PC-3 (cell line): ENCODE measurements around the gene CHCHD10. TPM values are rescaled to one million over a fixed set of nuclear protein-coding genes. Genes with fewer than 3 reads are reported as not detected.

ENCODE experiments used
- ATAC-seq: fragments of 200-7000 bp; cut with Tn5 transposase; 2 replicates; pipeline ENCODE4 v1.9.1; 2020; ENCODE audit warnings: mild to moderate bottlenecking, moderate library complexity
- BruUV-seq: library from RNA; stranded (reverse); fragments of 400-500 nt; replicated peaks from 2 replicates; lab custom pipeline; 2021; lab: Mats Ljungman, UMichigan
- CTCF ChIA-PET: fragments of 300-600 bp; sonication (Branson Sonifier 250); formaldehyde crosslinking; loops from one replicate; lab custom pipeline; 2022; ENCODE audit warnings: antibody characterized with exemption; lab: Charles Lee
- POLR2A ChIA-PET: fragments of 300-600 bp; sonication (Branson Sonifier 250); formaldehyde crosslinking; loops from one replicate; lab custom pipeline; 2022; ENCODE audit warnings: antibody characterized with exemption; ENCODE audit not compliant: unreplicated experiment; lab: Charles Lee
- DNase-seq: peaks from one replicate; pipeline ENCODE4 v3.0.0-alpha.2; 2015
- H2AFZ ChIP-seq: fragments of 300-600 bp; sonication (generic); 2 replicates; pipeline ENCODE4 v1.6.0; 2016; ENCODE audit warnings: antibody characterized with exemption, low read length
- H3F3A ChIP-seq: fragments of 300-600 bp; sonication (generic); one replicate; pipeline ENCODE4 v1.6.0; 2017; ENCODE audit warnings: antibody characterized with exemption, low read length, control low read depth, mild to moderate bottlenecking; ENCODE audit not compliant: unreplicated experiment
- H3K27ac ChIP-seq: fragments of 300-600 bp; sonication (generic); 2 replicates; pipeline ENCODE4 v1.5.1; 2016; ENCODE audit warnings: mild to moderate bottlenecking, low read length
- H3K27me3 ChIP-seq: fragments of 300-600 bp; sonication (generic); 2 replicates; pipeline ENCODE4 v1.6.1; 2016; ENCODE audit warnings: low read length, mixed read lengths
- H3K36me3 ChIP-seq: fragments of 300-600 bp; sonication (generic); 2 replicates; pipeline ENCODE4 v1.6.1; 2016; ENCODE audit warnings: low read depth, mixed run types, low read length, mixed read lengths
- H3K4me1 ChIP-seq: fragments of 300-600 bp; sonication (generic); 2 replicates; pipeline ENCODE4 v1.5.1; 2016; ENCODE audit warnings: low read length; ENCODE audit not compliant: insufficient read depth
- H3K4me2 ChIP-seq: fragments of 300-600 bp; sonication (generic); 2 replicates; pipeline ENCODE4 v1.6.0; 2016; ENCODE audit warnings: low read length
- H3K4me3 ChIP-seq: fragments of 300-600 bp; sonication (generic); 2 replicates; pipeline ENCODE4 v1.5.1; 2016; ENCODE audit warnings: mild to moderate bottlenecking, low read length, mixed read lengths
- H3K79me2 ChIP-seq: fragments of 300-600 bp; sonication (generic); 2 replicates; pipeline ENCODE4 v1.6.1; 2017; ENCODE audit warnings: low read length, mixed read lengths
- H3K9ac ChIP-seq: fragments of 300-600 bp; sonication (generic); 2 replicates; pipeline ENCODE4 v1.6.0; 2016; ENCODE audit warnings: mild to moderate bottlenecking, low read length
- H3K9me2 ChIP-seq: fragments of 300-600 bp; sonication (generic); replicated peaks from 2 replicates; pipeline ENCODE4 v1.6.1; 2016; ENCODE audit warnings: mixed run types, low read length, mixed read lengths
- H3K9me3 ChIP-seq: fragments of 300-600 bp; sonication (generic); 2 replicates; pipeline ENCODE4 v1.6.1; 2016; ENCODE audit warnings: low read length, mixed read lengths
- H4K20me1 ChIP-seq: fragments of 300-600 bp; sonication (generic); 2 replicates; pipeline ENCODE4 v1.6.1; 2016; ENCODE audit warnings: low read length, mixed read lengths
- CTCF ChIP-seq: fragments of 300-600 bp; sonication (generic); conservative IDR thresholded peaks from 2 replicates; pipeline ENCODE4 v1.5.1; 2017; ENCODE audit warnings: antibody characterized with exemption, low read depth, mild to moderate bottlenecking, low read length
- EZH2 ChIP-seq: fragments of 300-600 bp; sonication (generic); IDR thresholded peaks from one replicate; pipeline ENCODE4 v1.6.1; 2017; ENCODE audit warnings: antibody characterized with exemption, mild to moderate bottlenecking, low read length; ENCODE audit not compliant: unreplicated experiment
- EZH2phosphoT487 ChIP-seq: fragments of 300-600 bp; sonication (generic); IDR thresholded peaks from 2 replicates; pipeline ENCODE4 v1.6.1; 2018; ENCODE audit warnings: mild to moderate bottlenecking, antibody characterized with exemption, low read length, borderline replicate concordance
- intact Hi-C: fragments of 100-400 bp; cut with micrococcal nuclease; formaldehyde crosslinking; loops from 2 replicates; pipeline ENCODE4 v1.9.0; 2023
- total RNA-seq: library from RNA; depleted of rRNA; stranded (reverse); fragments of >200 nt; gene quantifications from 2 replicates; pipeline ENCODE4 v1.2.3, GENCODE V29; 2014

CHCHD10 gene
- total RNA-seq, 1 experiment from 2014 or later, result 98.1 TPM

GRCh38 chr22:23816156-23816976 lies 48.6 kb upstream of the CHCHD10 start:
- ATAC-seq, result no peak
- CTCF ChIA-PET, result no interaction called here

GRCh38 chr22:23815541-23816155 lies 47.9 kb upstream of the CHCHD10 start:
- Histone ChIP-seq H4K20me1 (no peaks in the 10 kb centered on the region), H2AFZ (no peak overlapping the region), H3K36me3 (peaks cover 7% of the 10 kb centered on the region; the same call in 1 of the 2 replicates), H3K9me2 (no peaks in the 10 kb centered on the region), H3K4me2 (no peak overlapping the region), H3K9ac (no peak overlapping the region), H3K27ac (no peak overlapping the region), H3K4me3 (no peak overlapping the region), H3K9me3 (no peaks in the 10 kb centered on the region), H3K79me2 (no peaks in the 10 kb centered on the region), H3K4me1 (no peaks in the 10 kb centered on the region), H3F3A (no peaks in the 10 kb centered on the region), H3K27me3 (no peaks in the 10 kb centered on the region)
- DNase-seq (no peak), ATAC-seq (no peak)
- POLR2A ChIA-PET, result no interaction called here
- TF ChIP-seq EZH2phosphoT487 (no peak), CTCF (no peak), EZH2 (no peak)
- CTCF ChIA-PET, result no interaction called here
- intact Hi-C loops, result no loop called here
- no TSS peak for BruUV-seq

More at GRCh38 chr22:23816156-23816976, 48.6 kb upstream of the CHCHD10 start:
- no peaks in the 10 kb centered on the region for H3K9me2 ChIP-seq
- H3K36me3 ChIP-seq, result peaks cover 3% of the 10 kb centered on the region; the same call in 1 of the 2 replicates
- H3K27ac ChIP-seq, result no peak overlapping the region
- H3K4me1 ChIP-seq, result no peaks in the 10 kb centered on the region
- POLR2A ChIA-PET, result no interaction called here
- no peak for TF ChIP-seq EZH2
- no peak for TF ChIP-seq CTCF
- no peak for TF ChIP-seq EZH2phosphoT487
- H2AFZ ChIP-seq, result no peak overlapping the region
- no peak overlapping the region for H3K4me2 ChIP-seq
- H4K20me1 ChIP-seq, result no peaks in the 10 kb centered on the region
- no peaks in the 10 kb centered on the region for H3F3A ChIP-seq
- no peaks in the 10 kb centered on the region for H3K9me3 ChIP-seq
- no peak for DNase-seq
- intact Hi-C loops, result no loop called here
- H3K9ac ChIP-seq, result no peak overlapping the region
- BruUV-seq, result no TSS peak
- no peak overlapping the region for H3K4me3 ChIP-seq
- H3K79me2 ChIP-seq, result no peaks in the 10 kb centered on the region
- no peaks in the 10 kb centered on the region for H3K27me3 ChIP-seq
